Measurements from ENCODE around the gene SKIC2. TPM values are rescaled to one million over a fixed set of nuclear protein-coding genes. Genes with fewer than 3 reads are reported as not detected.
"Not testable (repeated sequence)": the region's sequence is repeated elsewhere in the genome, so short reads cannot be mapped to it uniquely, and the experiment has no call there.

The SKIC2 gene
- total RNA-seq, 1 experiment from 2014 or later = 24.1 TPM

GRCh38 chr6:32002546-32003268 lies 43.7 kb downstream of the SKIC2 start:
- DNase-seq (ENCODE audit: extremely low read depth, low read depth) = not testable (repeated sequence)

GRCh38 chr6:32003301-32003700 lies 44.3 kb downstream of the SKIC2 start:
- not testable (repeated sequence) for DNase-seq (ENCODE audit: extremely low read depth, low read depth)

DNA sequence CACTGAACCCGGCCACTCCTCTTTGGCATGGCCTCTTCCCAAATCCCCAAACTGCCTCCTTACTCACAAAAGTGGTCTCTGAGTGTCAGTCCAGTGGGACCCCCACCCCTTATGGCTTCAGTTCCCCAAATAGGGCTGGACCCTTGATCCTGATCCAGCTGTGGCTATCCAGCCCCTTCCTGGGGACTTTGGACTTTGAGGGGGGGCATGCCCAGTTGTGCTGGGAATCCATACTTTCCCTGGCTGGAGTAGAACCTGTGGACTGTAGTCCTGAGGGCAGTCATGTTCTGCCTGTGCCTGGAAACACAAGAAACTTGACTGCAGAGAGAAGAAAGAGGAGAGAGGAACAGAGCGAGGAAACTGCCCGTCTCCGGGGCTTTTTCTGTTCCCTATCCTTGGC lies 45.4 kb downstream of the SKIC2 start:
- not testable (repeated sequence) for DNase-seq (ENCODE audit: extremely low read depth, low read depth)

GRCh38 chr6:32004864-32005537 lies 46.0 kb downstream of the SKIC2 start:
- DNase-seq (ENCODE audit: extremely low read depth, low read depth) = not testable (repeated sequence)

DNA sequence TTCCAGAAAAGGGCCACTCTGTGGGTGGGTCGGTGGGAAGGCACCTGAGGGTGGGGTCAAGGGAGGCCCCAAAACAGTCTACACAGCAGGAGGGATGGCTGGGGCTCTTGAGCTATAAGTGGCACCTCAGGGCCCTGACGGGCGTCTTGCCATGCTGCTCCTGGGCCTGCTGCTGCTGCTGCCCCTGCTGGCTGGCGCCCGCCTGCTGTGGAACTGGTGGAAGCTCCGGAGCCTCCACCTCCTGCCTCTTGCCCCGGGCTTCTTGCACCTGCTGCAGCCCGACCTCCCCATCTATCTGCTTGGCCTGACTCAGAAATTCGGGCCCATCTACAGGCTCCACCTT lies 46.5 kb downstream of the SKIC2 start:
- not testable (repeated sequence) for DNase-seq (ENCODE audit: extremely low read depth, low read depth)

DNA sequence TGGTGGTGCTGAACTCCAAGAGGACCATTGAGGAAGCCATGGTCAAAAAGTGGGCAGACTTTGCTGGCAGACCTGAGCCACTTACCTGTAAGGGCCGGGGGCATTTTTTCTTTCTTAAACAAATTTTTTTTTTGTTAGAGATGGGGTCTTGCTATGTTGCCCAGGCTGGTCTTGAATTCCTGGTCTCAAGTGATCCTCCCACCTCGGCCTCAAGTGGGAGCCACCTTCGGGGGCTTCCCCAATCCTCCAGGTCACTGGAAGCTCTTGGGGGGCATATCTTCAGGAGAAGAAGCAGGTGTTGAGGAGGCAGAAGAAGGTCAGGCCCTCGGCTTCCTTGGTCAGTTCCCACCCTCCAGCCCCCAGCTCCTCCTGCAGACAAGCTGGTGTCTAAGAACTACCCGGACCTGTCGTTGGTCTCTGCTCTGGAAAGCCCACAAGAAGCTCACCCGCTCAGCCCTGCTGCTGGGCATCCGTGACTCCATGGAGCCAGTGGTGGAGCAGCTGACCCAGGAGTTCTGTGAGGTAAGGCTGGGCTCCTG lies 47.1 kb downstream of the SKIC2 start:
- not testable (repeated sequence) for DNase-seq (ENCODE audit: extremely low read depth, low read depth)

DNA sequence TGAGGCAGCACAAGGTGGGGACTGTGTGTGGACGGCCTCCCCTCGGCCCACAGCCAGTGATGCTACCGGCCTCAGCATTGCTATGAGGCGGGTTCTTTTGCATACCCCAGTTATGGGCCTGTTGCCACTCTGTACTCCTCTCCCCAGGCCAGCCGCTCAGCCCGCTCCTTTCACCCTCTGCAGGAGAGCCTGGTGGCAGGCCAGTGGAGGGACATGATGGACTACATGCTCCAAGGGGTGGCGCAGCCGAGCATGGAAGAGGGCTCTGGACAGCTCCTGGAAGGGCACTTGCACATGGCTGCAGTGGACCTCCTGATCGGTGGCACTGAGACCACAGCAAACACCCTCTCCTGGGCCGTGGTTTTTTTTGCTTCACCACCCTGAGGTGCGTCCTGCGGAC lies 48.1 kb downstream of the SKIC2 start:
- not testable (repeated sequence) for DNase-seq (ENCODE audit: extremely low read depth, low read depth)

DNA sequence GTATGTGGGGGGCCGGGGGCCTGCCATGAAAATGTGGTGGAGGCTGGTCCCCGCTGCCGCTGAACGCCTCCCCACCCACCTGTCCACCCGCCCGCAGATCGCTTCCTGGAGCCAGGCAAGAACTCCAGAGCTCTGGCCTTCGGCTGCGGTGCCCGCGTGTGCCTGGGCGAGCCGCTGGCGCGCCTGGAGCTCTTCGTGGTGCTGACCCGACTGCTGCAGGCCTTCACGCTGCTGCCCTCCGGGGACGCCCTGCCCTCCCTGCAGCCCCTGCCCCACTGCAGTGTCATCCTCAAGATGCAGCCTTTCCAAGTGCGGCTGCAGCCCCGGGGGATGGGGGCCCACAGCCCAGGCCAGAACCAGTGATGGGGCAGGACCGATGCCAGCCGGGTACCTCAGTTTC lies 49.1 kb downstream of the SKIC2 start:
- DNase-seq (ENCODE audit: extremely low read depth, low read depth) = not testable (repeated sequence)

DNA sequence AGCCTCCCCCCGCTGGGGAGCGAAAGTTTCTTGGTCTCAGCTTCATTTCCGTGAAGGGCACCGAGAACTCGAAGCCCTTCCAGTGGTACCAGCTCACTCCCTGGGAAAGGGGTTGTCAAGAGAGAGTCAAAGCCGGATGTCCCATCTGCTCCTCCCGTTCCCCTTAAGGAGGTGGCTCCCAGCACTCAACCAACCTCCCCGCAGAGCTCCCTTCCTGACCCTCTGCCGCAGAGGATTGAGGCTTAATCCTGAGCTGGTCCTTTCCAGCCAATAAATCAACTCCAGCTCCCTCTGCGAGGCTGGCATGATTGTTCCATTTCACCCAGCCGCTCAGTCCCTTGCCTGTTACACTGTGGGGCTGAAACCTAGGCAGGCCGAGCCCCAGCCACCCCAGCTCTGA lies 49.6 kb downstream of the SKIC2 start:
- not testable (repeated sequence) for DNase-seq (ENCODE audit: extremely low read depth, low read depth)

- DNase-seq (ENCODE audit: extremely low read depth, low read depth) = not testable (repeated sequence)
These were observed 50.6 kb downstream of the SKIC2 start for GRCh38 chr6:32009537-32009936.

DNA sequence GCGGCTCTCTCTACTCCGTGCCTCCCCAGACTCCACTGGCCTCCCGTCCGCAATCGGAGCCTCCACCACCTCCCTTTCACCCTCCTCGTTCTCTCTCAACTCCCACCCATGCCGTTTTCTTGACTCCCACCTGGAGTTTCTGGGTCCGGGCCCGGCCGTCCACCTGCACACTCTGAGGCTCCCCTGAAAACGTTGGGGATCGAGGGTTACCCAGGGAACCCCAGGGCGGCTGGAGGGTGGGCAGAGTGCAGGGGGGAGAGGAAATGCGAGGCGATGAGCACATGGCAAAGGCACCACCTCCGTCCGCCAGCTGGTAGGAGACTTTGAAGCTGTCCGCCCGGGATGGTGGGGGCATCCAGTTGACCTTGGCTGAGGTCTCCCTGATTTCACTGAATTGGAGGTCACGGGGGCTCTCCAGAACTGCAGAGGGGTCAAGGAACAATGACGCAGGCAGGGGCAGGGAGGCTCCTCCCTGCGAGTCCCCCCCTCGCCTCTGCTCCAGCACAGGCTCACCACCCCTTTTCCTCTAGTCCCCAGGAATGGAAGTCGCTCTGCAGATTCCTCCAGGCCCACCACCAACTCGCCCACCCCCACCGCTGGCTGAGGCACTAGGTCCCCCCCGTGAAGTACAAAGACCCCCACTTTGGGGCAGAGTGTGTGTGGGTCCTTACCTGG lies 52.0 kb downstream of the SKIC2 start:
- DNase-seq (ENCODE audit: extremely low read depth, low read depth) = not testable (repeated sequence)

DNA sequence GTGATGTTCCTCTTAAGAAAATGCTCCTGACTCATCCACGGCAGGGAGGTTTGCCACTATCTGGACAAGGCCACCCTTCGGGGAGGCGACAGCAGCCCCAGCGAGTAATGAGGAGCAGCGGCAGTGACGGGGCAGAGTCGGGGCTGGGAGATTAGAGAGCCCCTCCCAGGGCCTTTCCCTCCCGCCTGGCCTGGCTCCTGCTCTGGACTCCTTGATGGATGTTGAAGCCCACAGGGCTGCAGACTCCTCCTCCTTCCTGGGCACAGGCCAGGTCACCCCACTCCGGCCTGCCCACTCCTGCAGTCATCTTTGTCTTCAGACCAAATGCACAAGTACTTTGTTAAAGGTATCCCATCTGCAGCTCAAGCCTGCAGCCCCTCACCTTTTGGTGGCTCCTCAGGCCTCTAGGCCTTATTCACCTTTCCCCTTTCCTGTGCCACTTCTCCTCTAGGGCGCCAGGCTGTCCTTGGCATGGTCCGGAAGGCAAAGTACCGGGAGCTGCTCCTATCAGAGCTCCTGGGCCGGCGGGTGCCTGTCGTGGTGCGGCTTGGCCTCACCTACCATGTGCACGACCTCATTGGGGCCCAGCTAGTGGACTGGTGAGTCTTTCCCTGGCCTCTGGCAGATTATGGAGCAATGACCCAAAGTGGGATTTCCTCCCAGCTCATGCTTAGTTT lies 54.1 kb downstream of the SKIC2 start:
- not testable (repeated sequence) for DNase-seq (ENCODE audit: extremely low read depth, low read depth)

- DNase-seq (ENCODE audit: extremely low read depth, low read depth) = not testable (repeated sequence)
These were observed 54.8 kb downstream of the SKIC2 start for GRCh38 chr6:32013738-32014137.

DNA sequence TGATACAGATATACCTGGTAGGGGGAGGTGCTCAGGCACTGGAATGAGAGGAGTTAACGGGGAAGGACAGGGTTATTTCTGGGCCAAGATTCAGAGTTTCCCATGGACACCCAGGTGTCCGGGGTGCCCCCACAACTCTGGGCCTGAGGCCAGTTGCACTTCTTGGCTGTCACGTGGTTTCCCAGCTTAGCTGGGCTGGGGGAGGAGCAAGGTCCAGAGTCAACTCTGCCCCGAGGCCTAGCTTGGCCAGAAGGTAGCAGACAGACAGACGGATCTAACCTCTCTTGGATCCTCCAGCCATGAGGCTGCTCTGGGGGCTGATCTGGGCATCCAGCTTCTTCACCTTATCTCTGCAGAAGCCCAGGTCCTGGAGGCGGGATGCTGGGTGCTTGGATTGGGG lies 55.6 kb downstream of the SKIC2 start, which contains the start of gene C4B:
C4B (plus strand) TSS at position 249 of the 400 bp plus-strand sequence; CDS start at position 300, 51 bp downstream.
- not testable (repeated sequence) for DNase-seq (ENCODE audit: extremely low read depth, low read depth)

Small RNA genes within 50 kb of the gene (small RNA-seq; reads per million reads assigned to genes)
- 0 reads per million in 2 experiments for gene AL645922.1

Other genes with a start within 250 kb of the SKIC2 start
- not detected in 2 replicates for gene LY6G6D, start 243.8 kb upstream of the SKIC2 start, total RNA-seq (2014; rRNA removed; shearing (Covaris generic))
- not detected in 2 replicates for gene LY6G6C, start 237.4 kb upstream of the SKIC2 start, total RNA-seq (2014; rRNA removed; shearing (Covaris generic))
- gene MPIG6B, start 235.8 kb upstream of the SKIC2 start, total RNA-seq (2014; rRNA removed; shearing (Covaris generic)) = not detected in 2 replicates
- gene DDAH2, start 229.9 kb upstream of the SKIC2 start, total RNA-seq (2014; rRNA removed; shearing (Covaris generic)) = 16.4 and 19.1 TPM in 2 replicates
- 376 and 448 TPM in 2 replicates for gene CLIC1, start 222.6 kb upstream of the SKIC2 start, total RNA-seq (2014; rRNA removed; shearing (Covaris generic))
- gene MSH5, start 219.2 kb upstream of the SKIC2 start, total RNA-seq (2014; rRNA removed; shearing (Covaris generic)) = 18.6 and 19.8 TPM in 2 replicates
- 2.8 and 4.7 TPM in 2 replicates for gene SAPCD1, start 196.5 kb upstream of the SKIC2 start, total RNA-seq (2014; rRNA removed; shearing (Covaris generic))
- 0.47 and 0.81 TPM in 2 replicates for gene VWA7, start 181.8 kb upstream of the SKIC2 start, total RNA-seq (2014; rRNA removed; shearing (Covaris generic))
- gene VARS1, start 163.4 kb upstream of the SKIC2 start, total RNA-seq (2014; rRNA removed; shearing (Covaris generic)) = 42.1 and 46.7 TPM in 2 replicates
- gene LSM2, start 152.2 kb upstream of the SKIC2 start, total RNA-seq (2014; rRNA removed; shearing (Covaris generic)) = 62.6 and 64.3 TPM in 2 replicates
- 0.82 and 1.0 TPM in 2 replicates for gene HSPA1L, start 143.9 kb upstream of the SKIC2 start, total RNA-seq (2014; rRNA removed; shearing (Covaris generic))
- gene HSPA1A, start 143.6 kb upstream of the SKIC2 start, total RNA-seq (2014; rRNA removed; shearing (Covaris generic)) = 43.3 and 46.7 TPM in 2 replicates
- 58.3 and 60.4 TPM in 2 replicates for gene HSPA1B, start 131.4 kb upstream of the SKIC2 start, total RNA-seq (2014; rRNA removed; shearing (Covaris generic))
- gene NEU1, start 96.4 kb upstream of the SKIC2 start, total RNA-seq (2014; rRNA removed; shearing (Covaris generic)) = 24.6 and 25.2 TPM in 2 replicates
- 0.07 TPM in 1 of 2 replicates, not detected in the other for gene SLC44A4, start 80.2 kb upstream of the SKIC2 start, total RNA-seq (2014; rRNA removed; shearing (Covaris generic))
- 19.3 and 19.9 TPM in 2 replicates for gene EHMT2, start 61.5 kb upstream of the SKIC2 start, total RNA-seq (2014; rRNA removed; shearing (Covaris generic))
- gene ZBTB12, start 57.1 kb upstream of the SKIC2 start, total RNA-seq (2014; rRNA removed; shearing (Covaris generic)) = 1.8 and 2.8 TPM in 2 replicates
- 0.20 and 0.69 TPM in 2 replicates for gene C2, start 31.5 kb upstream of the SKIC2 start, total RNA-seq (2014; rRNA removed; shearing (Covaris generic))
- not detected in 2 replicates for gene CFB, start 13.1 kb upstream of the SKIC2 start, total RNA-seq (2014; rRNA removed; shearing (Covaris generic))
- gene NELFE, start 204 bp upstream of the SKIC2 start, total RNA-seq (2014; rRNA removed; shearing (Covaris generic)) = 105 and 108 TPM in 2 replicates
- 19.4 and 21.1 TPM in 2 replicates for gene DXO, start 13.0 kb downstream of the SKIC2 start, total RNA-seq (2014; rRNA removed; shearing (Covaris generic))
- 0.42 and 0.81 TPM in 2 replicates for gene C4A, start 22.9 kb downstream of the SKIC2 start, total RNA-seq (2014; rRNA removed; shearing (Covaris generic))
- gene C4B, start 55.6 kb downstream of the SKIC2 start, total RNA-seq (2014; rRNA removed; shearing (Covaris generic)) = 0.69 and 0.87 TPM in 2 replicates
- gene CYP21A2, start 79.2 kb downstream of the SKIC2 start, total RNA-seq (2014; rRNA removed; shearing (Covaris generic)) = not detected in 2 replicates
- 22.2 and 24.6 TPM in 2 replicates for gene TNXB, start 150.2 kb downstream of the SKIC2 start, total RNA-seq (2014; rRNA removed; shearing (Covaris generic))
- 20.7 and 26.2 TPM in 2 replicates for gene ATF6B, start 169.1 kb downstream of the SKIC2 start, total RNA-seq (2014; rRNA removed; shearing (Covaris generic))
- 4.9 and 5.7 TPM in 2 replicates for gene FKBPL, start 171.1 kb downstream of the SKIC2 start, total RNA-seq (2014; rRNA removed; shearing (Covaris generic))
- 0.20 and 0.37 TPM in 2 replicates for gene PRRT1, start 192.8 kb downstream of the SKIC2 start, total RNA-seq (2014; rRNA removed; shearing (Covaris generic))
- 25.2 and 29.5 TPM in 2 replicates for gene PPT2, start 195.0 kb downstream of the SKIC2 start, total RNA-seq (2014; rRNA removed; shearing (Covaris generic))
- gene EGFL8, start 205.4 kb downstream of the SKIC2 start, total RNA-seq (2014; rRNA removed; shearing (Covaris generic)) = 3.7 and 6.0 TPM in 2 replicates
- 47.7 and 49.0 TPM in 2 replicates for gene AGPAT1, start 216.9 kb downstream of the SKIC2 start, total RNA-seq (2014; rRNA removed; shearing (Covaris generic))
- 30.1 and 31.6 TPM in 2 replicates for gene RNF5, start 219.2 kb downstream of the SKIC2 start, total RNA-seq (2014; rRNA removed; shearing (Covaris generic))
- gene AGER, start 225.1 kb downstream of the SKIC2 start, total RNA-seq (2014; rRNA removed; shearing (Covaris generic)) = 1.2 and 1.3 TPM in 2 replicates
- gene PBX2, start 231.0 kb downstream of the SKIC2 start, total RNA-seq (2014; rRNA removed; shearing (Covaris generic)) = 9.7 and 10.7 TPM in 2 replicates
- 0.92 and 1.4 TPM in 2 replicates for gene GPSM3, start 233.5 kb downstream of the SKIC2 start, total RNA-seq (2014; rRNA removed; shearing (Covaris generic))

Measured in NCI-H460 (cell line).